Lung microvascular endothelial cell (primary cell): ENCODE data around the gene BTG3. TPM values are rescaled to one million over a fixed set of nuclear protein-coding genes. Genes with fewer than 3 reads are reported as not detected.

Source experiments
- total RNA-seq: library from RNA; depleted of rRNA; stranded (reverse); fragments of >200 nt; gene quantifications from 2 replicates; pipeline ENCODE4 v1.2.1, GENCODE V29; 2014

Gene BTG3
- total RNA-seq, 1 donor from 2014 or later: 10.9 TPM

Other genes with a start within 250 kb of the BTG3 start
- 36.0 and 77.6 TPM in 2 replicates for gene CXADR, start 99.9 kb downstream of the BTG3 start, total RNA-seq
- 4.4 and 8.9 TPM in 2 replicates for gene C21orf91, start 206.5 kb upstream of the BTG3 start, total RNA-seq